A673 (cell line): ENCODE data around the gene TRPM2.
"Not testable (repeated sequence)": the region's sequence is repeated elsewhere in the genome, so short reads cannot be mapped to it uniquely, and the experiment has no call there.

Experiments
- EZH2 ChIP-seq: fragments of 200-600 bp; sonication (generic); IDR thresholded peaks from 2 replicates; pipeline ENCODE4 v1.6.1; 2017; ENCODE audit warnings: borderline replicate concordance, low read depth, mild to moderate bottlenecking, mixed read lengths, antibody characterized with exemption, low read length; ENCODE audit not compliant: poor library complexity, severe bottlenecking
- TF ChIP-seq, protein P1 (sequence below): fragments of 300-800, 200-600 bp; sonication (generic); conservative IDR thresholded peaks from 2 replicates; pipeline ENCODE4 v1.5.1; 2017; ENCODE audit warnings: low read depth, mild to moderate bottlenecking, antibody characterized with exemption, low read length, moderate library complexity, mixed read lengths

DNA sequence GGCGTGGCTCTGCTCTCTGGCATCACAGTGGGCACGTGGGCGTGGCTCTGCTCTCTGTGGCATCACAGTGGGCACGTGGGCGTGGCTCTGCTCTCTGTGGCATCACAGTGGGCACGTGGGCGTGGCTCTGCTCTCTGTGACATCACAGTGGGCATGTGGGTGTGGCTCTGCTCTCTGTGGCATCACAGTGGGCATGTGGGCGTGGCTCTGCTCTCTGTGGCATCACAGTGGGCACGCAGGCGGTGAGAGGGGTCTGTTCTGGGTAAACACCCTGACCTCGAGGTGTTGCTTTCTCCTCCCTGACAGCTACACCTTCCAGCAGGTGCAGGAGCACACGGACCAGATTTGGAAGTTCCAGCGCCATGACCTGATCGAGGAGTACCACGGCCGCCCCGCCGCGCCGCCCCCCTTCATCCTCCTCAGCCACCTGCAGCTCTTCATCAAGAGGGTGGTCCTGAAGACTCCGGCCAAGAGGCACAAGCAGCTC is 64.2 kb downstream of the TRPM2 start:
- TF ChIP-seq, protein P1, sequence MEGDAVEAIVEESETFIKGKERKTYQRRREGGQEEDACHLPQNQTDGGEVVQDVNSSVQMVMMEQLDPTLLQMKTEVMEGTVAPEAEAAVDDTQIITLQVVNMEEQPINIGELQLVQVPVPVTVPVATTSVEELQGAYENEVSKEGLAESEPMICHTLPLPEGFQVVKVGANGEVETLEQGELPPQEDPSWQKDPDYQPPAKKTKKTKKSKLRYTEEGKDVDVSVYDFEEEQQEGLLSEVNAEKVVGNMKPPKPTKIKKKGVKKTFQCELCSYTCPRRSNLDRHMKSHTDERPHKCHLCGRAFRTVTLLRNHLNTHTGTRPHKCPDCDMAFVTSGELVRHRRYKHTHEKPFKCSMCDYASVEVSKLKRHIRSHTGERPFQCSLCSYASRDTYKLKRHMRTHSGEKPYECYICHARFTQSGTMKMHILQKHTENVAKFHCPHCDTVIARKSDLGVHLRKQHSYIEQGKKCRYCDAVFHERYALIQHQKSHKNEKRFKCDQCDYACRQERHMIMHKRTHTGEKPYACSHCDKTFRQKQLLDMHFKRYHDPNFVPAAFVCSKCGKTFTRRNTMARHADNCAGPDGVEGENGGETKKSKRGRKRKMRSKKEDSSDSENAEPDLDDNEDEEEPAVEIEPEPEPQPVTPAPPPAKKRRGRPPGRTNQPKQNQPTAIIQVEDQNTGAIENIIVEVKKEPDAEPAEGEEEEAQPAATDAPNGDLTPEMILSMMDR = not testable (repeated sequence)
- TF ChIP-seq EZH2 = not testable (repeated sequence)
